Mucosa of gallbladder (tissue), 1 donor: Measurements from ENCODE around the gene CERS2. TPM values are rescaled to one million over a fixed set of nuclear protein-coding genes. Genes with fewer than 3 reads are reported as not detected.

Experiments
- DNase-seq: peaks from one replicate; pipeline ENCODE4 v3.0.0-alpha.2; 2020; ENCODE audit warnings: low spot score
- total RNA-seq: library from RNA; stranded (reverse); gene quantifications from one replicate; pipeline ENCODE4 v1.2.1, GENCODE V29; 2021
- donor health status: DM: no; HTN: no; CAD: no.

CERS2 gene
- total RNA-seq = 350 TPM

GRCh38 chr1:150974580-150975478, at the start of gene CERS2:
Gene CERS2, minus strand, starts transcription at chr1:150974835. Its CDS starts 5,745 bp downstream, at chr1:150969090.
- peak; percentile 79 for DNase-seq

DNA sequence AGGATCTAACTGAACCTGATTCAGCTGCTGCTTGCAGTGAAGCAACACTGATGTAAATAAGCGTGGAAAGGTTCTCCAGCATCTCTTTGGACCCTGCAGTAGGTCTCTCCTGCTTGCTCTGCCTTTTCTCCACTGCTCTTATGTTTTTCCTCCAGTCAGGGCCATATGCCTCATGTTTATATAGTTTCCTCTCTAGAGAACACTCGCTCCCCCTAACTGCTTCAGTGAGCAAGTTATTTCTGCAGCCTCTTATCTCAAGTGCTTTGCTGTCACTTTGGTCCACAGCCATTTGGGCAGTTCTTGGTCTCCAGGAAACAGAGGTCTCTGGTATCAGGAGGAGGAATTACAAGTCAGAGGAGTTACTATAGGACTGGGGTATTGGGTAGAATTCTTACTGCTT, 38.9 kb upstream of the CERS2 start:
- peak; percentile 36 for DNase-seq

- DNase-seq = peak; percentile 54
These were observed 38.2 kb upstream of the CERS2 start for GRCh38 chr1:151012684-151013471.

GRCh38 chr1:151011154-151011850, 36.7 kb upstream of the CERS2 start:
- no peak for DNase-seq

- DNase-seq = no peak
These were observed 35.7 kb upstream of the CERS2 start for GRCh38 chr1:151010346-151010726.

- DNase-seq = no peak
These were observed 35.2 kb upstream of the CERS2 start for GRCh38 chr1:151009674-151010345.

- DNase-seq = no peak
These were observed 34.6 kb upstream of the CERS2 start for GRCh38 chr1:151009206-151009587.

GRCh38 chr1:151008244-151009205, 33.9 kb upstream of the CERS2 start, which contains the start of gene PRUNE1:
Gene PRUNE1, plus strand, starts transcription at chr1:151008449. Its CDS starts 184 bp downstream, at chr1:151008633.
- DNase-seq = peak; percentile 96

- DNase-seq = no peak
These were observed 33.2 kb upstream of the CERS2 start for GRCh38 chr1:151007853-151008243.

DNA sequence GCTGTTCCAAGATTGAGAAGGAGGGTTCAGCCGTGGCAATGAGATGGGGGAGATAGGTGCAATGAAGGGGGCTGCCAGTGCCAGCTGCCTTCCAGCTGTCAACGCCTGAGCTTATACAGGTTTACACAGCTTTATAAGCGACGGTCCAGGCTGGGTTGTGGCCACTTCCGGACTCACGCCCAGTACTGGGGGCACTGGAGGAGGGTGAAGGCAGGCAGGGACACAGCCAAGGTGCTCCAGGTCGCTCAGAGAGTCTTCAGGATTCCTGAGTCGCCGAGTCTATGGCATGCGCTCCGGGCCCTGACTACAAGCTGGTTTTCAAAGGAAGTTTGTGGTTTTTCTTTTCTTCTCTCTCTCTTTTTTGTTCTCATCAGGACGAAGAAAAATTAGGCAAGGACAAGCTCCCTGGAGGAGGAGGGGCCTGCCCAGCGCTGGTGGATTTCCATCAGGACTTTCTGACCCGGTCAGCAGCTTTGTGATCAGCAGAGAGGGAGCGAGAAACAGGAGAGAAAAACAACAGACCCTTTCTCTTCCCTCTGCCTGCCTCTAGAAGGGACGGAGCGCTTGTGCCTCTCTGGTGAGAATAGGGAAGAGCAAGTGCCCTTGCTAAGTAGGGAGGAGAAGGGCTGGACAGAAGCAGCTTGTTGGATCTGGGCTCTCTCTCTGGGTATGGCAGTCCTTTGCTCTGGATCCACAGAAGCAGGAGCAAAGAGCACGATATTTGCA, 31.9 kb upstream of the CERS2 start, which contains the start of gene MINDY1:
TSS of gene MINDY1 (minus strand) at position 576 of the 726 bp plus-strand sequence. CDS start 4,285 bp downstream, outside the sequence.
- DNase-seq = peak; percentile 78

DNA sequence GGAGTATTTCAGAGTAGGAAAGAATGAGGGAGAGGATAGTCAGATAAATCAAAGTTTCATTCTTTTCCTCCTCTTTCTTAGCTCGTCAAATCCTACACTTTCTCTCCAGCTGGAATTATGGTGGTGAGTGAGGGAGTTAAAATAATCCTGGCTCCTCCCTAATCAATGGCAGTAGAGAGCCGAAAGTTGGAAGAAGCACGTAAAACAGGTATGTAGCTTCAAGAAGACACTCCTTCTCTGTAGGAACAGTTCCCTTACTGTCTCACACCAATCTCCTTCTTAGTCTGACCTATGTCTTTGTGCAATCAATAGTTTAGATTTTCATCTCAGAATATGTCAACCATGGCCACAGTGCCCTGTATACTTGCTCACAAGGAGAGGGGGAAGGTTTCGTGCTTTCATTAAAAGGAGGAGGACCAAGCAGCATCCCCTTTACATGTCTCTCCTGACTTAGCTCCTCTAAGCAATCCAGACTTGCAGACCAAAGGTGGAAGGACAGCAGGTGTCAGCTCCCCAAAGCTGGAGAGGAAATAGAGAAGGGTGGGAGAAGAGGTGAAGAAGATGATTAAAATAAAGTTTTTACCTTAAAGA, 31.2 kb upstream of the CERS2 start:
- no peak for DNase-seq

DNA sequence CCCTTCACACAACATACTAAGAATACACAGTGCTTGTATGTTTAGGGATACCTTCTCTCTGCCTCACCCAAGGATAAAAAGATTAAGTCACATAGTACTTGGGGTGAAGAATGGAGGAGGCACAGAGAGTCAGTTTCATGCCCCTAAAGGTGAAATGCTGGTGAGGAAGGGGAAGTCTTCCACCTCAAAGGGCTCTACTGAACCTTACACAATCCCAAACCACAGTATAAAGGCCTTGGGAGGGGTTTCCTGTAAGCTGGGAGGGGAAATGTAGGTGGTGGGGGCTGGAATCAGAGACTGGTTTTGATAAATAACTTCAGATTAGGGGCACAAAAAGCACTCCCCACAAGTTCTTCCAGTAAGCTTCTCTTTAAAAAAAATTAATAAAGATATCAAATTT, 28.5 kb upstream of the CERS2 start:
- no peak for DNase-seq

GRCh38 chr1:151002611-151003010, 28.0 kb upstream of the CERS2 start:
- no peak for DNase-seq

GRCh38 chr1:151002051-151002450, 27.4 kb upstream of the CERS2 start:
- no peak for DNase-seq

GRCh38 chr1:151001602-151002001, 27.0 kb upstream of the CERS2 start:
- no peak for DNase-seq

DNA sequence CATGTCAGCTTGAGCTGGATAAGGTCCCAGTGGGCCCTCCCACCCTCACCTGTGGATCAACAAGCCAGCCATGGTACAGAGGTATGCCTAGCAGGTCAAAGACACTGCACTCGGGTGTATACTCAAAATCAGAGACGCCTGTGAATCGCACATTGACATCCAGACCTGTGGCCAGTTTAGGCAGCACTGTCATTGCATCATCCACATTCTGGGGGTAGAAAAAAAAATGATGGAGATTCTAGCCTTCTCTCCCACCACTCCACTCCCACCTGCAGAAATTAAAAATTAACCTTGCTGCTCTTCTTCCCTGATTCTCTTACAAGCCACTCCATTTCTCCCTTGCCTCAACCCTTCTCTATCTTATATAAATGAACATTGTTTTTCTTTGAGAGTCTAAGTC, 25.8 kb upstream of the CERS2 start:
- no peak for DNase-seq

GRCh38 chr1:150999926-151000325, 25.3 kb upstream of the CERS2 start:
- no peak for DNase-seq

- DNase-seq = no peak
These were observed 24.5 kb upstream of the CERS2 start for GRCh38 chr1:150999051-150999674.

DNA sequence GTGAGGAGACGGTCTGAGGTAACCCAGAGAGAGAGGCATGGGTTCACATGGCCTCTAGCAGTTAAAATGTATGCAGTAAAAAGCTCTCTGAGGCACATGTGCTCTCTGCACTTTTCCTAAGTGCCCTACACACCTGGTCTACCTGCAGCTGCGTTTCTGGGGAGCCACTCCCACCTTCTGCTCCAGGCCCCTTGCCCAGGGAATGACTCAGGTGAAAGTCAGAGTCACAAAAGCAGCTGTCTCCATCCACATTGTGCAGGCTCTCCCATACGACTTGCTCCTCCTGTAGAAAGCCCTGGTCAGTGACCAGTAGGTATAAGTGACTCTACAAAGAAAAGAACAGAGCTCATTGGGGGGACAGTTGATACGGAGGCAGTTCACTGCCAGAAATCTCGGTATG, 23.3 kb upstream of the CERS2 start:
- DNase-seq = no peak
